GM23338 (cell line): ENCODE results near the gene PACSIN1. TPM values are rescaled to one million over a fixed set of nuclear protein-coding genes. Genes with fewer than 3 reads are reported as not detected.

ENCODE experiments used
- ATAC-seq: fragments of 200-7000 bp; cut with Tn5 transposase; 3 replicates; pipeline ENCODE4 v1.9.1; 2020
- DNase-seq: peaks from one replicate; pipeline ENCODE4 v3.0.0-alpha.2; 2015; ENCODE audit warnings: low spot score
- H2AFZ ChIP-seq: fragments of 200-600 bp; sonication (generic); 2 replicates; pipeline ENCODE4 v1.8.0; 2016; ENCODE audit warnings: antibody characterized with exemption, mild to moderate bottlenecking, moderate library complexity
- H3F3A ChIP-seq: fragments of 200-600 bp; sonication (generic); replicated peaks from 2 replicates; pipeline ENCODE4 v1.8.0; 2017; ENCODE audit warnings: antibody characterized with exemption, mixed run types, low read depth
- H3K27ac ChIP-seq: fragments of 200-600 bp; sonication (generic); 2 replicates; pipeline ENCODE4 v1.6.1; 2016; ENCODE audit warnings: low read depth
- H3K27me3 ChIP-seq: fragments of 200-600 bp; sonication (generic); 2 replicates; pipeline ENCODE4 v1.8.0; 2016; ENCODE audit warnings: mild to moderate bottlenecking, mixed run types, moderate library complexity; ENCODE audit not compliant: insufficient read depth
- H3K36me3 ChIP-seq: fragments of 200-600 bp; sonication (generic); 2 replicates; pipeline ENCODE4 v1.8.0; 2016; ENCODE audit warnings: mild to moderate bottlenecking; ENCODE audit not compliant: insufficient read depth
- H3K4me1 ChIP-seq: fragments of 200-600 bp; sonication (generic); 2 replicates; pipeline ENCODE4 v1.8.0; 2016; ENCODE audit warnings: mild to moderate bottlenecking, moderate library complexity; ENCODE audit not compliant: insufficient read depth
- H3K4me2 ChIP-seq: fragments of 200-600 bp; sonication (generic); 2 replicates; pipeline ENCODE4 v1.7.1; 2017; ENCODE audit warnings: mixed run types
- H3K4me3 ChIP-seq: fragments of 200-600 bp; sonication (generic); 2 replicates; pipeline ENCODE4 v1.6.1; 2016; ENCODE audit warnings: mixed run types
- H3K79me2 ChIP-seq: fragments of 200-600 bp; sonication (generic); replicated peaks from 2 replicates; pipeline ENCODE4 v1.8.0; 2017; ENCODE audit warnings: mild to moderate bottlenecking; ENCODE audit not compliant: insufficient read depth
- H3K9me2 ChIP-seq: fragments of 200-600 bp; sonication (generic); 2 replicates; pipeline ENCODE4 v1.8.0; 2017; ENCODE audit not compliant: insufficient read depth
- H4K20me1 ChIP-seq: fragments of 200-600 bp; sonication (generic); replicated peaks from 2 replicates; pipeline ENCODE4 v1.8.0; 2017; ENCODE audit warnings: mild to moderate bottlenecking; ENCODE audit not compliant: insufficient read depth
- H3K27ac Mint-ChIP-seq: 2 replicates; pipeline ENCODE4 v1.8.0; 2020; ENCODE audit warnings: inconsistent platforms, mild to moderate bottlenecking, moderate library complexity, mixed read lengths
- H3K27me3 Mint-ChIP-seq: 3 replicates; pipeline ENCODE4 v1.8.0; 2022; ENCODE audit warnings: low read depth, mild to moderate bottlenecking, moderate library complexity, mixed read lengths, inconsistent platforms; ENCODE audit not compliant: insufficient read depth, poor library complexity
- H3K36me3 Mint-ChIP-seq: 3 replicates; pipeline ENCODE4 v1.8.0; 2021; ENCODE audit warnings: low read depth, mild to moderate bottlenecking, inconsistent platforms, moderate library complexity, mixed read lengths
- H3K4me1 Mint-ChIP-seq: 3 replicates; pipeline ENCODE4 v1.8.0; 2020; ENCODE audit warnings: mild to moderate bottlenecking, inconsistent platforms, mixed read lengths
- H3K4me3 Mint-ChIP-seq: 3 replicates; pipeline ENCODE4 v1.8.0; 2021; ENCODE audit warnings: moderate library complexity, mild to moderate bottlenecking, inconsistent platforms, mixed read lengths
- H3K9me3 Mint-ChIP-seq: 3 replicates; pipeline ENCODE4 v1.8.0; 2020; ENCODE audit warnings: moderate library complexity, mild to moderate bottlenecking, inconsistent platforms, mixed read lengths
- CTCF ChIP-seq, 2 experiments: fragments of 200-600 bp in 1 of 2; sonication (generic) in 1 of 2; conservative IDR thresholded peaks; 2 replicates each; pipeline versions ENCODE4 v1.5.1 to v1.6.1; 2016 to 2017; ENCODE audit warnings: antibody characterized with exemption in 2 of 2, low read depth in 2 of 2, mild to moderate bottlenecking in 2 of 2, moderate library complexity in 1 of 2
- EZH2 ChIP-seq: fragments of 200-600 bp; sonication (generic); IDR thresholded peaks from one replicate; pipeline ENCODE4 v1.8.0; 2017; ENCODE audit warnings: antibody characterized with exemption, mild to moderate bottlenecking, low read depth; ENCODE audit not compliant: unreplicated experiment
- STAT1 ChIP-seq: IDR thresholded peaks from one replicate; pipeline ENCODE4 v1.6.1; 2016; ENCODE audit warnings: antibody characterized with exemption; ENCODE audit not compliant: unreplicated experiment
- ZNF331 ChIP-seq: fragments of 250-450 bp; sonication (Bioruptor Pico); IDR thresholded peaks from 2 replicates; pipeline ENCODE4 v1.5.0; 2020; ENCODE audit warnings: low read depth, mild to moderate bottlenecking, moderate library complexity
- ZNF462 ChIP-seq: fragments of 250-450 bp; sonication (Bioruptor Pico); IDR thresholded peaks from 2 replicates; pipeline ENCODE4 v1.5.0; 2020; ENCODE audit warnings: mild to moderate bottlenecking, moderate library complexity
- polyA plus RNA-seq: library from polyadenylated mRNA; unstranded; fragments of >200 nt; fragmentation: Nextera tagmentation; extraction: Ambion mirVana; gene quantifications from 2 replicates; pipeline ENCODE4 v1.2.1, GENCODE V29; 2016
- total RNA-seq: library from RNA; depleted of rRNA; stranded (reverse); fragments of >200 nt; shearing (Covaris generic); gene quantifications from 2 replicates; pipeline ENCODE4 v1.2.3, GENCODE V29; 2014
- TF ChIP-seq, protein P1 (sequence below): IDR thresholded peaks from 2 replicates; pipeline ENCODE4 v1.6.1; 2016; ENCODE audit warnings: antibody characterized with exemption

The PACSIN1 gene
- total and polyA plus RNA-seq, 2 experiments from 2014 or later = 5.2 to 8.7 TPM

GRCh38 chr6:34544052-34544604 lies 78.3 kb downstream of the PACSIN1 start (continued):
- TF ChIP-seq ZNF462 (CRISPR knock-in tag) = no peak
- TF ChIP-seq, protein P1, sequence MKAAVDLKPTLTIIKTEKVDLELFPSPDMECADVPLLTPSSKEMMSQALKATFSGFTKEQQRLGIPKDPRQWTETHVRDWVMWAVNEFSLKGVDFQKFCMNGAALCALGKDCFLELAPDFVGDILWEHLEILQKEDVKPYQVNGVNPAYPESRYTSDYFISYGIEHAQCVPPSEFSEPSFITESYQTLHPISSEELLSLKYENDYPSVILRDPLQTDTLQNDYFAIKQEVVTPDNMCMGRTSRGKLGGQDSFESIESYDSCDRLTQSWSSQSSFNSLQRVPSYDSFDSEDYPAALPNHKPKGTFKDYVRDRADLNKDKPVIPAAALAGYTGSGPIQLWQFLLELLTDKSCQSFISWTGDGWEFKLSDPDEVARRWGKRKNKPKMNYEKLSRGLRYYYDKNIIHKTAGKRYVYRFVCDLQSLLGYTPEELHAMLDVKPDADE = no peak
- no peak for TF ChIP-seq STAT1
- no peak for TF ChIP-seq ZNF331 (CRISPR knock-in tag)

- H3K9me2 ChIP-seq = no peaks in the 10 kb centered on the region
- H3K27me3 ChIP-seq = no peaks in the 10 kb centered on the region
- H3K79me2 ChIP-seq = no peaks in the 10 kb centered on the region
- peak; percentile 48 for ATAC-seq
- H3K36me3 ChIP-seq = no peaks in the 10 kb centered on the region
- H3K36me3 Mint-ChIP-seq = no peaks in the 10 kb centered on the region; the same call in 2 of the 3 replicates
- no peaks in the 10 kb centered on the region for H3K4me1 ChIP-seq
- H3K27ac ChIP-seq = no peak overlapping the region
- no peaks in the 10 kb centered on the region for H4K20me1 ChIP-seq
- H3K4me2 ChIP-seq = no peak overlapping the region
- no peak overlapping the region for H3K4me3 ChIP-seq
- H3K9me3 Mint-ChIP-seq = peaks cover 2% of the 10 kb centered on the region; the same call in 1 of the 3 replicates
- no peak overlapping the region for H2AFZ ChIP-seq
- no peaks in the 10 kb centered on the region for H3F3A ChIP-seq
- peaks cover 6% of the 10 kb centered on the region for H3K27me3 Mint-ChIP-seq
- H3K27ac Mint-ChIP-seq = no peak overlapping the region
- no peak for DNase-seq
- H3K4me1 Mint-ChIP-seq = peaks cover 3% of the 10 kb centered on the region; the same call in 1 of the 3 replicates
- H3K4me3 Mint-ChIP-seq = no peak overlapping the region
- TF ChIP-seq EZH2 (no peak), CTCF (conservative IDR thresholded peaks at IDR 0.05; ENCODE audit: low read depth in 2 of 2) (no peak)
Observed at GRCh38 chr6:34544776-34545471, 79.0 kb downstream of the PACSIN1 start.
